Prostate gland (tissue), 2 donors: Measurements from ENCODE around the gene RAB20. TPM values are rescaled to one million over a fixed set of nuclear protein-coding genes. Genes with fewer than 3 reads are reported as not detected.

Experiments used
- DNase-seq: peaks from one replicate; pipeline ENCODE4 v3.0.0-alpha.2; 2019; ENCODE audit warnings: low spot score
- H3K27ac ChIP-seq, 2 donors: fragments of 200-600 bp; sonication (generic); 2 replicates each; pipeline ENCODE4 v1.5.1; 2017 to 2019
- H3K27me3 ChIP-seq: fragments of 200-600 bp; sonication (generic); replicated peaks from 2 replicates; pipeline ENCODE4 v1.5.1; 2019; ENCODE audit not compliant: insufficient read depth
- H3K36me3 ChIP-seq, 2 donors: fragments of 200-600 bp; sonication (generic); 1 replicate in 1 of 2; 2 replicates in 1 of 2; pipeline versions ENCODE4 v1.5.1 to v1.8.1; 2017 to 2019
- H3K4me1 ChIP-seq: fragments of 200-600 bp; sonication (generic); replicated peaks from 2 replicates; pipeline ENCODE4 v1.5.1; 2019
- H3K4me3 ChIP-seq, 2 donors: fragments of 200-600 bp; sonication (generic); 2 replicates each; pipeline ENCODE4 v1.5.1; 2017 to 2019
- H3K9me3 ChIP-seq: fragments of 200-600 bp; sonication (generic); 2 replicates; pipeline ENCODE4 v1.5.1; 2017
- POLR2A ChIP-seq: fragments of 450-650 bp; IDR thresholded peaks from one replicate; pipeline ENCODE4 v1.6.1; 2016; ENCODE audit warnings: antibody characterized with exemption, mild to moderate bottlenecking
- POLR2AphosphoS5 ChIP-seq: sonication (generic); formaldehyde crosslinking; IDR thresholded peaks from one replicate; pipeline ENCODE4 v1.6.1; 2017; ENCODE audit warnings: antibody characterized with exemption
- WGBS: methylation state at CpG from one replicate; pipeline ENCODE4 v1.1.5; 2018; 5-methylcytosine and 5-hydroxymethylcytosine counted together
- intact Hi-C: fragments of 100-400 bp; cut with DNase I; formaldehyde crosslinking; loops from one replicate; pipeline ENCODE4 v1.14.2; 2022
- total RNA-seq, 2 donors: library from RNA; depleted of rRNA; stranded (reverse); fragments of >200 nt; gene quantifications; one replicate each; pipeline ENCODE4 v1.1.0, GENCODE V29; 2016
- TF ChIP-seq, protein P1 (sequence below), 4 experiments: fragments of 200-600 bp in 2 of 4; fragments of 450-650 bp in 2 of 4; sonication (generic) in 2 of 4; IDR thresholded peaks; 1 replicate in 3 of 4; 2 replicates in 1 of 4; pipeline ENCODE4 v1.5.1; 2016 to 2019; ENCODE audit warnings: antibody characterized with exemption in 4 of 4, mild to moderate bottlenecking in 2 of 4, moderate library complexity in 2 of 4

The RAB20 gene
- total RNA-seq, 2 donors from 2014 or later: 24.0 to 42.1 TPM

DNA sequence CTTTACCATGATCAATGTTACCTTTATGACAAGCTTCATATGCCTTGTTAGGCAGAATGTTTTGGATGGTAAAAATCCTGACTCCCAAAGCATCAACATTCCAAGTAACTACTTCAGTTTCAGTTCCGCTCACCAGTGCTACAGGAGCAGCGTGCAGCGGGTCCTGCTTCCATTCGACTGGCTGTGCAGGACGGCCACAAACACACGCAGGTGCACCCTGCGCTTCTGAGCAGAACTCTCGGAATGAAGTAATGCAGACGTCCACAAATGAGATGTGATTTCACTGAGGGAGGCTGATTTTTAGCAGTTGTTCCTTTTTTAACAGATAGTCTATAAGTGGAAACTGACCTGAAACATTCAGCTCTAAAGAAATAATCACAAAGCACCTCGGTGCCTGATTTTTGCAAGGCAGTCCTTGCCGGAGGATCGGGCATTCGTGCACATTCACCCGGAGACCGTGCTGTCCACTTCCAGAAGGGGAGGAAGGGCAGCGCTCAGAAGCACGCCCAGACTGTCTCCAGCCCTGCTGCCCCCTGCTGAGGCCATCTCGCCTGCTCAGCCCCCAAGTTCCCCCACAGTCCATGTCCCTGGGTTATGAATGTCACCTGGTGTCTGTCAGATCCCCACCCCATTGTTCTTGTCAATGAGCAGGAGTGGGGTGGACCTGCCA, 85.8 kb downstream of the RAB20 start:
- TF ChIP-seq, protein P1, sequence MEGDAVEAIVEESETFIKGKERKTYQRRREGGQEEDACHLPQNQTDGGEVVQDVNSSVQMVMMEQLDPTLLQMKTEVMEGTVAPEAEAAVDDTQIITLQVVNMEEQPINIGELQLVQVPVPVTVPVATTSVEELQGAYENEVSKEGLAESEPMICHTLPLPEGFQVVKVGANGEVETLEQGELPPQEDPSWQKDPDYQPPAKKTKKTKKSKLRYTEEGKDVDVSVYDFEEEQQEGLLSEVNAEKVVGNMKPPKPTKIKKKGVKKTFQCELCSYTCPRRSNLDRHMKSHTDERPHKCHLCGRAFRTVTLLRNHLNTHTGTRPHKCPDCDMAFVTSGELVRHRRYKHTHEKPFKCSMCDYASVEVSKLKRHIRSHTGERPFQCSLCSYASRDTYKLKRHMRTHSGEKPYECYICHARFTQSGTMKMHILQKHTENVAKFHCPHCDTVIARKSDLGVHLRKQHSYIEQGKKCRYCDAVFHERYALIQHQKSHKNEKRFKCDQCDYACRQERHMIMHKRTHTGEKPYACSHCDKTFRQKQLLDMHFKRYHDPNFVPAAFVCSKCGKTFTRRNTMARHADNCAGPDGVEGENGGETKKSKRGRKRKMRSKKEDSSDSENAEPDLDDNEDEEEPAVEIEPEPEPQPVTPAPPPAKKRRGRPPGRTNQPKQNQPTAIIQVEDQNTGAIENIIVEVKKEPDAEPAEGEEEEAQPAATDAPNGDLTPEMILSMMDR (IDR thresholded peaks at IDR 0.05): no peak
- TF ChIP-seq POLR2AphosphoS5: no peak
- no peak for TF ChIP-seq POLR2A
- H3K9me3 ChIP-seq: no peaks in the 10 kb centered on the region
- intact Hi-C loops: no loop called here
- WGBS: 88% methylated on average over 18 of the region's 18 CpGs
- DNase-seq: no peak
- H3K27ac ChIP-seq: no peak overlapping the region
- no peaks in the 10 kb centered on the region for H3K27me3 ChIP-seq
- H3K4me1 ChIP-seq: no peaks in the 10 kb centered on the region
- H3K4me3 ChIP-seq: no peak overlapping the region
- H3K36me3 ChIP-seq: no peaks in the 10 kb centered on the region

GRCh38 chr13:110475117-110475516, 86.4 kb downstream of the RAB20 start:
- intact Hi-C loops: no loop called here
- Histone ChIP-seq H3K27ac (no peak overlapping the region), H3K9me3 (no peaks in the 10 kb centered on the region), H3K4me3 (no peak overlapping the region), H3K36me3 (no peaks in the 10 kb centered on the region), H3K27me3 (no peaks in the 10 kb centered on the region), H3K4me1 (no peaks in the 10 kb centered on the region)
- no peak for TF ChIP-seq POLR2AphosphoS5
- 84% methylated on average over 9 of the region's 9 CpGs for WGBS
- DNase-seq: no peak

DNA sequence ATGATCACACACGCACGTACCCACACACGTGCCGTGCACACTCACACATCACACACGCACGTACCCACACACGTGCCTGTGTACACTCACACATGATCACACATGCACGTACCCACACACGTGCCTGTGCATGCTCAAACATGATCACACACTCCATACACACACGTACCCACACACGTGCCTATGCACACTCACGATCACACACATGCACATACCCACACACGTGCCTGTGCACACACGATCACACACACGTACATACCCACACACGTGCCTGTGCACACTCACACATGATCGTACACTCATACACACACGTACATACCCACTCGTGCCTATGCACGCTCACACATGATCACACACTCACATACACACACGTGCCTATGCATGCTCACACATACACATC, 86.8 kb downstream of the RAB20 start:
- Histone ChIP-seq H3K4me1 (no peaks in the 10 kb centered on the region), H3K36me3 (no peaks in the 10 kb centered on the region), H3K27ac (no peak overlapping the region), H3K27me3 (no peaks in the 10 kb centered on the region), H3K4me3 (no peak overlapping the region), H3K9me3 (no peaks in the 10 kb centered on the region)
- TF ChIP-seq, protein P1 (IDR thresholded peaks at IDR 0.05): no peak
- no peak for TF ChIP-seq POLR2A
- TF ChIP-seq POLR2AphosphoS5: no peak
- 90% methylated on average over 21 of the region's 21 CpGs for WGBS
- intact Hi-C loops: no loop called here
- no peak for DNase-seq

Other genes with a start within 250 kb of the RAB20 start
- gene NAXD, start 53.8 kb upstream of the RAB20 start, total RNA-seq: 10 to 100 TPM; 36.2 to 71.6 TPM
- gene CARS2, start 144.4 kb upstream of the RAB20 start, total RNA-seq: 10 to 100 TPM; 40.5 to 85.5 TPM
- gene ING1, start 152.0 kb upstream of the RAB20 start, total RNA-seq: 10 to 100 TPM; 19.1 to 38.3 TPM